ENCODE data around the gene ABLIM1.

The ABLIM1 gene

GRCh38 chr10:114547514-114547913 is 110.6 kb downstream of the ABLIM1 start:
- DNase-seq (ENCODE audit: low read depth) = no peak

GRCh38 chr10:114547056-114547455 is 111.0 kb downstream of the ABLIM1 start:
- TF ChIP-seq, protein P1, sequence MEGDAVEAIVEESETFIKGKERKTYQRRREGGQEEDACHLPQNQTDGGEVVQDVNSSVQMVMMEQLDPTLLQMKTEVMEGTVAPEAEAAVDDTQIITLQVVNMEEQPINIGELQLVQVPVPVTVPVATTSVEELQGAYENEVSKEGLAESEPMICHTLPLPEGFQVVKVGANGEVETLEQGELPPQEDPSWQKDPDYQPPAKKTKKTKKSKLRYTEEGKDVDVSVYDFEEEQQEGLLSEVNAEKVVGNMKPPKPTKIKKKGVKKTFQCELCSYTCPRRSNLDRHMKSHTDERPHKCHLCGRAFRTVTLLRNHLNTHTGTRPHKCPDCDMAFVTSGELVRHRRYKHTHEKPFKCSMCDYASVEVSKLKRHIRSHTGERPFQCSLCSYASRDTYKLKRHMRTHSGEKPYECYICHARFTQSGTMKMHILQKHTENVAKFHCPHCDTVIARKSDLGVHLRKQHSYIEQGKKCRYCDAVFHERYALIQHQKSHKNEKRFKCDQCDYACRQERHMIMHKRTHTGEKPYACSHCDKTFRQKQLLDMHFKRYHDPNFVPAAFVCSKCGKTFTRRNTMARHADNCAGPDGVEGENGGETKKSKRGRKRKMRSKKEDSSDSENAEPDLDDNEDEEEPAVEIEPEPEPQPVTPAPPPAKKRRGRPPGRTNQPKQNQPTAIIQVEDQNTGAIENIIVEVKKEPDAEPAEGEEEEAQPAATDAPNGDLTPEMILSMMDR (conservative IDR thresholded peaks at IDR 0.05; ENCODE audit: low read length) = no peak
- H3K4me3 ChIP-seq (ENCODE audit: low read length) = no peak overlapping the region
- DNase-seq (ENCODE audit: low read depth) = no peak

More at GRCh38 chr10:114547514-114547913, 110.6 kb downstream of the ABLIM1 start:
- TF ChIP-seq, protein P1 (conservative IDR thresholded peaks at IDR 0.05; ENCODE audit: low read length) = no peak
- H3K4me3 ChIP-seq (ENCODE audit: low read length) = no peak overlapping the region

DNA sequence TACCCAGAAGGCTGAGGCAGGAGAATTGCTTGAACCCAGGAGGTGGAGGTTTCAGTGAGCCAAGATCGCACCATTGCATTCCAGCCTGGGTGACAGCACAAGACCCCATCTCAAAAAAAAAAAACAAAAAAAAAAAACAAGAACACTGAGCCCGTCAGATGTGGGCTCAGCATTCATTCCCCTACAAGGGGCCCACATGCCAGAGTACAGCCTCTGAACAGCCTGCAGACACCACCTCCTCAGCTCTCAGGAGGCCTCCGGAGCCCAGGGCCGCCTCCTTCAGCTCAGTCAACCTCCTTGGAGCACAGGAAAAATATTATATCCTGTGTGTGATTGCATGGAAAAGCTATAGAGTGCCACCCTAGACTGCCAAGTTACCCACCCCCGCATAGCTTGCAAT is 112.3 kb downstream of the ABLIM1 start:
- no peak for DNase-seq (ENCODE audit: low read depth)
- TF ChIP-seq, protein P1 (conservative IDR thresholded peaks at IDR 0.05; ENCODE audit: low read length) = no peak
- no peak overlapping the region for H3K4me3 ChIP-seq (ENCODE audit: low read length)

DNA sequence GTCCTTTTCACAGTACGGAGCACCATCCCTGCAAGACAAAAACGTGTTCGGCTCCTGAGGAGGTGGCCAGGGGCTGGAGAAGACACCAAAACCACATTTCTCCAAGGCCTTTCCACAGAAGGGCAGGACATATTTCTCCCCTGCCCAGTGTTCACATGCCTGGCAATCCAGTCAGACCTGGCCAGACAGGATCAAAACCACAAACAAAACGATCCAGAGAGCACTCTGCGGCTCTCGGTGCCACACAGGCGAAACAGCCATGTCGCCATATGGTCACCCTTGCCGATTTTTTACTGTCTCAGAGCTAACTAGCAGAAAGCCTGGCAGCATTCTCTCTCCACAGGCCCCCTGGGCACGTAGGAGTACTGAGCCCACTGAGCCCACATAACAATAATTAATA is 113.0 kb downstream of the ABLIM1 start:
- TF ChIP-seq, protein P1 (conservative IDR thresholded peaks at IDR 0.05; ENCODE audit: low read length) = no peak
- no peak overlapping the region for H3K4me3 ChIP-seq (ENCODE audit: low read length)
- no peak for DNase-seq (ENCODE audit: low read depth)

DNA sequence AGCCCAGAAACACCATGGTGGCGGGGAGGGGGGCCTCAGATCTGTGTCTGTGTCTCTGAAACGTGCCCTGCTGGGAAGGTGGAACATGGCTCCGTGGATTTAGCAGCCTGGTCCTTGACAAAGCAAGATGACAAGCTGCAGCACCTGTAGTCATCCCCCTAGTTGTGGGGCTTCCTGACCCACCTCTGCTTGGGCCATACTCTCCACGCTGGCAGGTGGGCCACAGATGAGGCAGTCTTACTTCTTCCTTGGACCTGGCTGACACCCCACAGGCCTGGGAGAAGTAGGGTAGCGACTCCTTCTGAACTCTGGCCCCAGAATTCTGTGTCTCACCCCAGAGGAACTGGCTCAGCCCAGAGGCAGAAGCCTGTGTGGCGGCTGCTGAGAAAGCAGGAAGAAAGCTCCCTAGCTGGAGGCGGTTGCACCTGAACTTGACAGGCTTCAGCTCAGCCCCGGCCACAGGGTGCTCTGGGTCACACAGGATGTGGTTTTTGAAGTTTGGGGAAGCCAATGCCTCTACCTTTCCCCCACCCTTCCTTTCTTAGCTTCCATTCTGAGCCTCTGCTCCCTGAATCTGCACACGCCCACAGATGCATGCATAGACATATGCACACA is 113.9 kb downstream of the ABLIM1 start:
- TF ChIP-seq, protein P1 (conservative IDR thresholded peaks at IDR 0.05; ENCODE audit: low read length) = no peak
- no peak overlapping the region for H3K4me3 ChIP-seq (ENCODE audit: low read length)
- no peak for DNase-seq (ENCODE audit: low read depth)

DNA sequence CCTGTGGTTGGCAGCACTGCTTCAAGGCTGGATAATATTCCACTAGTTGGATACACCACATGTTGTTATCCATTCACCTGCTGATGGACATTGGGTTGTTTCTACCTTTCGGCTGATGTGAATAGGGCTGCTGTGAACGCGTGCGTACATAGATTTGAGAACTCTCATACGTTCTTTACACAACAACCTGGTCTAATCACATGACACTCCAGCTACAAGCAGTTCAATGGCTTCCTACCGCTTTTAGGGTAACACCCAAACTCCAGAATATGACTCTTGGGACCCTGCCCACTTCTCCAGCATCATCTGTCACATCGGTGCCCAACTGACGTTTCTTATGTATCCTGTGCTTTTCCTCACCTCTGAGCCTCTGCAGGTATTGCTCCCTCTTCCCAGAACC is 114.6 kb downstream of the ABLIM1 start:
- DNase-seq (ENCODE audit: low read depth) = no peak
- H3K4me3 ChIP-seq (ENCODE audit: low read length) = no peak overlapping the region
- TF ChIP-seq, protein P1 (conservative IDR thresholded peaks at IDR 0.05; ENCODE audit: low read length) = no peak

DNA sequence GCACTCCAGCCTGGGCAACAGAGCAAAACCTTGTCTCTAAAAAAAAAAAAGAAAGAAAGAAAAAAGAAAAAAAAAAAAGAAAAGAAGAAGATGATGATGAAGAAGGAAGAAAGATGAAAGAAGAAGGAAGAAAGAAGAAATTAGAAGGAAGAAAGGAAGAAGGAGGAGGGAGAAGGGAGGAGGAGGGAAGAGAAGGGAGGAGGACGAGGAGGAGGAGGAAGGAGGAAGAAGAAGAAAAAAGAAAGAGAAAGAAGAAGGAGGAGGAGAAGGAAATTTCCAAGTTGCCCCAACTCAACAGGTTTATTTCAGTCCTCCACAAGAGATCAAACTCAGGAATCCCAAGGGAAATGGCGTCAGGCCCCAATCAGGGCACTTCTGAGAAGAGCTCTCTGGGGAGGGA is 115.7 kb downstream of the ABLIM1 start:
- no peak overlapping the region for H3K4me3 ChIP-seq (ENCODE audit: low read length)
- TF ChIP-seq, protein P1 (conservative IDR thresholded peaks at IDR 0.05; ENCODE audit: low read length) = no peak
- DNase-seq (ENCODE audit: low read depth) = no peak

Measured in AG10803 (cell line).